Heart left ventricle (tissue), 13 donors: ENCODE measurements around the gene AGO3.

ENCODE experiments used
- POLR2A ChIP-seq, 2 donors: fragments of 450-650 bp; IDR thresholded peaks; one replicate each; pipeline ENCODE4 v1.6.1; 2017; ENCODE audit warnings: antibody characterized with exemption in 2 of 2, mild to moderate bottlenecking in 2 of 2, moderate library complexity in 2 of 2
- TF ChIP-seq, protein P1 (sequence below), 12 donors: fragments of 200-600 bp; sonication (generic) in 4 of 12; IDR thresholded peaks; one replicate each; pipeline versions ENCODE4 v1.5.0 to v1.8.0; 2018 to 2022; ENCODE audit warnings: antibody characterized with exemption in 12 of 12, mild to moderate bottlenecking in 5 of 12
- donor health status: ischemic (EF 13 %, LVEDD 7.1; RV severe dilation, severe dysfunction).
- donor health status: DM: no; HTN: yes; CAD: no.
- donor health status: DM: no; HTN: no; CAD: no.
- donor health status: ischemic (EF 25% LVEDD 6.9; RV normal size, moderate dysfunction).
- donor health status: ischemic (EF 25% LVEDD 5.7; RV mildly dilated, moderate dysfunction).
- donor health status: ischemic (EF 35%, LVEDD 5.7; RV mildly dilated, moderate dysfunction).
- donor health status: nonischemic (EF 11% LVEDD 7.7; RV severe dilation, severe dysfunction).
- donor health status: DM: yes; HTN: yes; CAD: no.
- donor health status: PGD.
- donor health status: ischemic (EF 29% LVEDD 5.4; RV normal size, mild dysfunction).
- donor health status: nonischemic (EF 23%, LVEDD 6.1; RV moderate dilation, normal function).

DNA sequence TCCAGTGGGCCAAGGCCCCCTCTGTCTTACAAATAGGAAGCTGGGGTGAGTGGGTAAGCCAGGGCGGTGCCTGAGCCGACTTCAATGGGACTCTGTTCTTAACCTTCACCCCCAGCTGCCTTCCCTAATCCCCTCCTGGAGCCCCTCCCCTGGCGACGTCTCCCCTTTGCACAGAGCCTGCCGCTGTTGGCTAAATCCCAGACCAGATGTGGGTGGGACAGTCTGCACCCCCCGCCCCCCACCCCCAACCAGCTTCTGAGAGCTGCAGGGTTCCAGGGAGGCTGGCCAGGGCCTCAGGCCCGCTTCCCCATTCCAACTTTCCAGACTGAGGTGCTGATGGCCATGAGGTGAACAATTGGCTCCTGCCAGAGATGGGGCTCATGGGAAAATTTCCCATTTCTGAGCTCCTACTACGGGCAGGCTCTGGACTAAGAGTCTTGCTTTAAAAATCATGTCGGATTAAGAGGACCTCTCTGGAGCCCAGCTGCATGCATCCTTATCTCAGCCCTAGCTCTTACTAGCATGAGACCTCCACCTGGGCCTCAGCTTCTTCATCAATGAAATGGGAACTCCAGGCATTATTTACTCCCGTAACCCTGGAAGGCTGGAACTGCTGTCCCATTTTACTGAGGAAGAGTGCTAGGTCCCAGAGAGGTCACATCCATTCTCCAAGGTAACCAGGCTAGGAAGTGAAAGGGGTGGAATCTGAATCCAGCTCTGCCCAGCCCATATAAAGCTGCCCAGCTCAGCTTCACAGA is 187.7 kb downstream of the AGO3 start:
- TF ChIP-seq, protein P1, sequence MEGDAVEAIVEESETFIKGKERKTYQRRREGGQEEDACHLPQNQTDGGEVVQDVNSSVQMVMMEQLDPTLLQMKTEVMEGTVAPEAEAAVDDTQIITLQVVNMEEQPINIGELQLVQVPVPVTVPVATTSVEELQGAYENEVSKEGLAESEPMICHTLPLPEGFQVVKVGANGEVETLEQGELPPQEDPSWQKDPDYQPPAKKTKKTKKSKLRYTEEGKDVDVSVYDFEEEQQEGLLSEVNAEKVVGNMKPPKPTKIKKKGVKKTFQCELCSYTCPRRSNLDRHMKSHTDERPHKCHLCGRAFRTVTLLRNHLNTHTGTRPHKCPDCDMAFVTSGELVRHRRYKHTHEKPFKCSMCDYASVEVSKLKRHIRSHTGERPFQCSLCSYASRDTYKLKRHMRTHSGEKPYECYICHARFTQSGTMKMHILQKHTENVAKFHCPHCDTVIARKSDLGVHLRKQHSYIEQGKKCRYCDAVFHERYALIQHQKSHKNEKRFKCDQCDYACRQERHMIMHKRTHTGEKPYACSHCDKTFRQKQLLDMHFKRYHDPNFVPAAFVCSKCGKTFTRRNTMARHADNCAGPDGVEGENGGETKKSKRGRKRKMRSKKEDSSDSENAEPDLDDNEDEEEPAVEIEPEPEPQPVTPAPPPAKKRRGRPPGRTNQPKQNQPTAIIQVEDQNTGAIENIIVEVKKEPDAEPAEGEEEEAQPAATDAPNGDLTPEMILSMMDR (IDR thresholded peaks at IDR 0.05) = no peak
- no peak for TF ChIP-seq POLR2A (IDR thresholded peaks at IDR 0.05)
